Measurements from ENCODE around the gene FCSK. TPM values are rescaled to one million over a fixed set of nuclear protein-coding genes. Genes with fewer than 3 reads are reported as not detected.

Gene FCSK
- total RNA-seq, 1 experiment from 2014 or later = 13.7 TPM

GRCh38 chr16:70494777-70495176 lies 40.4 kb downstream of the FCSK start:
- intact Hi-C loops (cut with micrococcal nuclease) = no loop called here
- Mint-ChIP-seq H3K36me3 (ENCODE audit: insufficient read depth, unreplicated experiment) (peaks cover 66% of the 10 kb centered on the region), H3K4me1 (ENCODE audit: insufficient read depth, unreplicated experiment) (peaks cover 6% of the 10 kb centered on the region), H3K4me3 (ENCODE audit: unreplicated experiment) (no peak overlapping the region), H3K27me3 (ENCODE audit: insufficient read depth, unreplicated experiment) (no peaks in the 10 kb centered on the region), H3K9me3 (ENCODE audit: unreplicated experiment) (no peaks in the 10 kb centered on the region), H3K27ac (ENCODE audit: low read depth, unreplicated experiment) (no peak overlapping the region)
- DNase-seq (ENCODE audit: unreplicated experiment) = no peak
- CTCF ChIA-PET = interaction anchor here (0.6 kb wide), 1 partner anchor 17 kb away, joined by 4 read pairs; no protein-coding TSS in a partner anchor
- POLR2A ChIA-PET = interaction anchor here (1.2 to 1.3 kb wide), 2 partner anchors 113 to 148 kb away, joined by 3 read pairs; partner anchors contain the start of gene DDX19A
- no TSS peak for BruUV-seq (replicated peaks)
- TF ChIP-seq, protein P1, sequence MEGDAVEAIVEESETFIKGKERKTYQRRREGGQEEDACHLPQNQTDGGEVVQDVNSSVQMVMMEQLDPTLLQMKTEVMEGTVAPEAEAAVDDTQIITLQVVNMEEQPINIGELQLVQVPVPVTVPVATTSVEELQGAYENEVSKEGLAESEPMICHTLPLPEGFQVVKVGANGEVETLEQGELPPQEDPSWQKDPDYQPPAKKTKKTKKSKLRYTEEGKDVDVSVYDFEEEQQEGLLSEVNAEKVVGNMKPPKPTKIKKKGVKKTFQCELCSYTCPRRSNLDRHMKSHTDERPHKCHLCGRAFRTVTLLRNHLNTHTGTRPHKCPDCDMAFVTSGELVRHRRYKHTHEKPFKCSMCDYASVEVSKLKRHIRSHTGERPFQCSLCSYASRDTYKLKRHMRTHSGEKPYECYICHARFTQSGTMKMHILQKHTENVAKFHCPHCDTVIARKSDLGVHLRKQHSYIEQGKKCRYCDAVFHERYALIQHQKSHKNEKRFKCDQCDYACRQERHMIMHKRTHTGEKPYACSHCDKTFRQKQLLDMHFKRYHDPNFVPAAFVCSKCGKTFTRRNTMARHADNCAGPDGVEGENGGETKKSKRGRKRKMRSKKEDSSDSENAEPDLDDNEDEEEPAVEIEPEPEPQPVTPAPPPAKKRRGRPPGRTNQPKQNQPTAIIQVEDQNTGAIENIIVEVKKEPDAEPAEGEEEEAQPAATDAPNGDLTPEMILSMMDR (IDR thresholded peaks at IDR 0.05; ENCODE audit: unreplicated experiment) = no peak

DNA sequence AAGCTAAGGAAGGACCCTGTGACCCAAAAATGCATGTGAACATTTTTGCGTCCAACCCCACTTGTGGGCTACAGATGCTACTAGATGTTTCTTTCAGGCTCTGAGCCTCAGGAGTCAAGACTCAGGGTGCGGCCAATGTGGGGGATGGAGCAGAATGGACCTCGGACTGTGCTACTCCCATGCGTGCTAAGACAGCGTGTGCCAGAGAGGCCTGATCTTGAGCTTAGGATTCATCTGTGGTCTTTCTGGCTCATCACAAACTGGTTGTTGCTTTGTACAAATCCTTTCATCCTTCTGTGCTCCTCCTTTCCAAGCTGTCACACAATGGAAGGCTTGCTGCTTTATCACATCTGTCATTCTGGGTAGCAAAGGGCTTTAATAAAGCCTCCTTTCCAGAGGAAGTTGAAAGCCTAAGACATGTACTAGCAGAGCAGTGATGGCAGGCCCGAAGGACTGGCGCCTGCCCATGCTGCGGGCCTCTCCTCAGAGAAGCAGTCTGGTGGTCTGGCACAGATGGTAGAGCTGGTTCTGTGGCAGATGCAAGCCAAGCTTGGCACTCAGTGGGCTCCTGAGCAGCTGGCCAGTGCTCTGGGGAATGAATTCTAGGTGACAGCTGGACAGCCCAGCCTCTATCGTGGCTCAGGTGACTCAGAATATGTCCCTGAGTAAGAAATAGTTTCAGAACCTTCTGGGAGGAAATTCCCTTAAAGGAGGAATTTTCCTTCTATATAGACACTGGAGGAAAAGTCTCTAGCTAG lies 41.2 kb downstream of the FCSK start:
- POLR2A ChIA-PET = interaction anchor here (1.2 kb wide), 1 partner anchor 114 kb away, joined by 3 read pairs; no protein-coding TSS in a partner anchor
- no TSS peak for BruUV-seq (replicated peaks)

DNA sequence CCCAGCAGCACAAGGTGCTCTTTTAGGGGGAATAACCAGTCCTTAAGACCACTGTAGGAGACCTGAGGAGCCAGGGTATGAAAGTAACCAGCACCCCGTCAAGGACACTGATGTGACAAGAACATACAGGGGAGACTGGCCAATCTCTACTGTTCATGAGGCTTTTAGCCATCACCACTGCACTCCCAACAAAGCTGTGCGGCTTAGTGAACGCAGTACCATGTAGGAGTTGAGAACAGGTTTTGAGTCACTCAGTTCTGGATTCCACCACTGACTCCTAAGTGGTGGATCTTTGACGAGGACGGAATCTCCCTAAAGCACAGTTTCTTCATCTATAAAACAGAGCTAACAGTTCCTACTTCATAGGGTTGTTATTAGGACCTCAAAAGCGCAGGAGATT lies 42.1 kb downstream of the FCSK start:
- H3K27me3 Mint-ChIP-seq (ENCODE audit: insufficient read depth, unreplicated experiment) = no peaks in the 10 kb centered on the region
- H3K36me3 Mint-ChIP-seq (ENCODE audit: insufficient read depth, unreplicated experiment) = peaks cover 69% of the 10 kb centered on the region
- peaks cover 6% of the 10 kb centered on the region for H3K4me1 Mint-ChIP-seq (ENCODE audit: insufficient read depth, unreplicated experiment)
- intact Hi-C loops (cut with micrococcal nuclease) = no loop called here
- TF ChIP-seq, protein P1 (IDR thresholded peaks at IDR 0.05; ENCODE audit: unreplicated experiment) = no peak
- ChIA-PET POLR2A (interaction anchor here (1.0 to 1.1 kb wide), 2 partner anchors 19 to 115 kb away, joined by 4 to 5 read pairs; no protein-coding TSS in a partner anchor), CTCF (no interaction called here)
- H3K4me3 Mint-ChIP-seq (ENCODE audit: unreplicated experiment) = no peak overlapping the region
- no peak overlapping the region for H3K27ac Mint-ChIP-seq (ENCODE audit: low read depth, unreplicated experiment)
- no peak for DNase-seq (ENCODE audit: unreplicated experiment)
- no peaks in the 10 kb centered on the region for H3K9me3 Mint-ChIP-seq (ENCODE audit: unreplicated experiment)
- no TSS peak for BruUV-seq (replicated peaks)

More for the DNA sequence above, 41.2 kb downstream of the FCSK start:
- no peaks in the 10 kb centered on the region for H3K27me3 Mint-ChIP-seq (ENCODE audit: insufficient read depth, unreplicated experiment)
- CTCF ChIA-PET = interaction anchor here (0.6 to 0.7 kb wide), 2 partner anchors 11 to 16 kb away, joined by 3 to 4 read pairs; no protein-coding TSS in a partner anchor
- intact Hi-C loops (cut with micrococcal nuclease) = no loop called here
- H3K4me3 Mint-ChIP-seq (ENCODE audit: unreplicated experiment) = no peak overlapping the region
- DNase-seq (ENCODE audit: unreplicated experiment) = no peak
- peaks cover 66% of the 10 kb centered on the region for H3K36me3 Mint-ChIP-seq (ENCODE audit: insufficient read depth, unreplicated experiment)
- TF ChIP-seq, protein P1 (IDR thresholded peaks at IDR 0.05; ENCODE audit: unreplicated experiment) = no peak
- H3K4me1 Mint-ChIP-seq (ENCODE audit: insufficient read depth, unreplicated experiment) = peaks cover 6% of the 10 kb centered on the region
- H3K9me3 Mint-ChIP-seq (ENCODE audit: unreplicated experiment) = no peaks in the 10 kb centered on the region
- no peak overlapping the region for H3K27ac Mint-ChIP-seq (ENCODE audit: low read depth, unreplicated experiment)

DNA sequence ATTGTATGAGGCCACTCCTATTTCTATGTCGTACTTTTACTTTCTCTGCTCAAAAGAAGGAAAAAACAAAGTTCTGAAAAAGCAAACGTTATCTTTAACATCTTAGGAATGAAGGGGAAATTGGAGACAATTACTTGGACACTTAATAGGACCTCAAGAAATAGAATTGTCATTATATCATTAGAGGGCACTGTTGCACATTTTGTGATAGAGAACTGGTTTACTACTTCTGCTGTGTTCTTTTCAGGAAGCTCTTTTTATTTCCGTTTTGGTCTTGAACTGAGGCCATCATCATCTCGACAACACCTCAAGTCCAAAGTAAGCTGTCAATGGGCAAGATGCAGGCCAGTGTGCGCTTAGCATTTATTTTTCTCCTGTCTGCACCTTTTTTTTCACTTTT lies 54.4 kb downstream of the FCSK start:
- TSS peak; percentile 31 for BruUV-seq (replicated peaks)
- ChIA-PET POLR2A (interaction anchor here (0.6 to 0.8 kb wide), 2 partner anchors 14 to 151 kb away, joined by 3 read pairs; partner anchors contain the start of gene COG4), CTCF (interaction anchor here (0.6 kb wide), 1 partner anchor 139 kb away, joined by 3 read pairs; no protein-coding TSS in a partner anchor)
- Mint-ChIP-seq H3K27ac (ENCODE audit: low read depth, unreplicated experiment) (no peak overlapping the region), H3K4me1 (ENCODE audit: insufficient read depth, unreplicated experiment) (no peaks in the 10 kb centered on the region), H3K9me3 (ENCODE audit: unreplicated experiment) (no peaks in the 10 kb centered on the region), H3K27me3 (ENCODE audit: insufficient read depth, unreplicated experiment) (no peaks in the 10 kb centered on the region), H3K36me3 (ENCODE audit: insufficient read depth, unreplicated experiment) (peaks cover 83% of the 10 kb centered on the region), H3K4me3 (ENCODE audit: unreplicated experiment) (no peak overlapping the region)
- TF ChIP-seq, protein P1 (IDR thresholded peaks at IDR 0.05; ENCODE audit: unreplicated experiment) = peak; percentile 21
- intact Hi-C loops (cut with micrococcal nuclease) = no loop called here
- peak; percentile 15 for DNase-seq (ENCODE audit: unreplicated experiment)

All from MCF 10A (cell line).